Activated CD8-positive, alpha-beta memory T cell treated with anti-CD3 and anti-CD28 coated beads, Interleukin-2, amount 10 ng/mL, durations not matched to agents 7 days and 5 days (primary cell): ENCODE measurements around the gene DNAH7. TPM values are rescaled to one million over a fixed set of nuclear protein-coding genes. Genes with fewer than 3 reads are reported as not detected.

Experiments
- ATAC-seq: fragments of 150-1000 bp; cut with Tn5 transposase; one replicate; pipeline ENCODE4 v1.10.0; 2021; ENCODE audit warnings: moderate library complexity
- CTCF ChIA-PET: fragments of 350-600 bp; sonication (Branson Sonifier 250); formaldehyde crosslinking; loops from one replicate; lab custom pipeline; 2021; ENCODE audit warnings: antibody characterized with exemption; lab: Charles Lee
- DNase-seq: peaks from one replicate; pipeline ENCODE4 v3.0.0-alpha.2; 2020
- H3K27ac Mint-ChIP-seq: one replicate; pipeline ENCODE4 v1.8.0; 2021; ENCODE audit warnings: mild to moderate bottlenecking, mixed read lengths
- H3K27me3 Mint-ChIP-seq: one replicate; pipeline ENCODE4 v1.8.0; 2021; ENCODE audit warnings: mixed read lengths
- H3K36me3 Mint-ChIP-seq: one replicate; pipeline ENCODE4 v1.8.0; 2021; ENCODE audit warnings: mild to moderate bottlenecking, mixed read lengths
- H3K4me1 Mint-ChIP-seq: one replicate; pipeline ENCODE4 v1.8.0; 2021; ENCODE audit warnings: mixed read lengths
- H3K4me3 Mint-ChIP-seq: one replicate; pipeline ENCODE4 v1.8.0; 2021; ENCODE audit warnings: mild to moderate bottlenecking, moderate library complexity, mixed read lengths
- H3K9me3 Mint-ChIP-seq: one replicate; pipeline ENCODE4 v1.8.0; 2022; ENCODE audit warnings: low read depth, mixed read lengths
- total RNA-seq, 2 experiments: library from RNA; stranded (reverse); gene quantifications; one replicate each; pipeline ENCODE4 v1.2.3, GENCODE V29; 2021

DNAH7 gene
- total RNA-seq, 2 experiments from 2014 or later, result 0.20 TPM; not detected in 1

- CTCF ChIA-PET, result no interaction called here
- Mint-ChIP-seq H3K36me3 (no peaks in the 10 kb centered on the region), H3K27me3 (peaks cover 3% of the 10 kb centered on the region), H3K27ac (no peak overlapping the region), H3K4me1 (no peaks in the 10 kb centered on the region), H3K9me3 (no peaks in the 10 kb centered on the region), H3K4me3 (no peak overlapping the region)
- DNase-seq (no peak), ATAC-seq (no peak)
Measured at GRCh38 chr2:195998070-195998469, 70.6 kb downstream of the DNAH7 start.

DNA sequence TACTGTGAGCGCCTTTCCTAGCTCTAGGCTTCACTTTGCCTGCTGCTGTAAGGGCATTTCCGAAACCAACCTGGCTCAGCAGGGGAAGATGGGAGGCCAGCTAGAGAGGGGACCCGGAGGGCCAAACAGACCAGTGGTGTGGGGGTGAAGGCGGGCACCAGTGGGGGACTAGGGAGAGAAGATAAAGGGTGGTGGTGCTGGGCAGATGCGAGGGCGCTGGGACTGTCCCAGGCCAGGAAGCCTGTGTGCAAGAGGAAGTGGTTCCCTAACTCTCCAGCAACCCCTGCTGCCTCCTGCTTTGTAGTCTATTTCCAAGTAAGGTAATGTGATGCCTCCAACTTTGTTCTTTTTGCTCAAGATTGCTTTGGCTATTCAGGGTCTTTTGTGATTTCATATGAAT lies 73.1 kb downstream of the DNAH7 start:
- Mint-ChIP-seq H3K4me3 (no peak overlapping the region), H3K9me3 (no peaks in the 10 kb centered on the region), H3K4me1 (no peaks in the 10 kb centered on the region), H3K27ac (no peak overlapping the region), H3K36me3 (no peaks in the 10 kb centered on the region), H3K27me3 (peaks cover 3% of the 10 kb centered on the region)
- ATAC-seq (no peak), DNase-seq (no peak)
- CTCF ChIA-PET, result no interaction called here

GRCh38 chr2:195993623-195994022 lies 75.0 kb downstream of the DNAH7 start:
- DNase-seq, result no peak
- Mint-ChIP-seq H3K4me3 (no peak overlapping the region), H3K4me1 (no peaks in the 10 kb centered on the region), H3K36me3 (no peaks in the 10 kb centered on the region), H3K27ac (no peak overlapping the region), H3K9me3 (no peaks in the 10 kb centered on the region), H3K27me3 (peaks cover 2% of the 10 kb centered on the region)
- CTCF ChIA-PET, result no interaction called here
- ATAC-seq, result no peak

DNA sequence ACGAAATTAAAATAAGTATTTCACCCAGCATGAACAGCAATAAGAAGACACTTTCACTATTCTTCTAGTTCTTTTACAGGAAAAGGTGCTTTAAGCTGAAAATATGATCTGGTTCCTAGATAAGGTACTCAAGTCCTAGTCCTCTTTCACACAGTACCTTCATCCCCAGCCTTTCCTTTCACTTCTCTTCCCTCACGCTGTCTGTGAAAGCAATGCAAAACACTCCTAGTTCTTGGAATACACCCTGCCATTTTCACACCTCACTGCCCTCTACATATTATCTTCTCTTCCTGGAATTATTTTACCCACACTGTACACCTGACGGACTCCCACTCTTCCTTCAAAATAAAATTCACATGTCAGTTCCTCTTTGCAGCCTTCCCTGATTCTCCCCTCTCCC lies 82.9 kb downstream of the DNAH7 start:
- DNase-seq (no peak), ATAC-seq (no peak)
- Mint-ChIP-seq H3K27me3 (no peaks in the 10 kb centered on the region), H3K27ac (no peak overlapping the region), H3K4me3 (no peak overlapping the region), H3K4me1 (no peaks in the 10 kb centered on the region), H3K9me3 (no peaks in the 10 kb centered on the region), H3K36me3 (no peaks in the 10 kb centered on the region)
- CTCF ChIA-PET, result no interaction called here

GRCh38 chr2:195984923-195985726 lies 83.5 kb downstream of the DNAH7 start:
- H3K36me3 Mint-ChIP-seq, result no peaks in the 10 kb centered on the region
- H3K9me3 Mint-ChIP-seq, result peaks cover 2% of the 10 kb centered on the region
- H3K27ac Mint-ChIP-seq, result no peak overlapping the region
- no peaks in the 10 kb centered on the region for H3K4me1 Mint-ChIP-seq
- no peak overlapping the region for H3K4me3 Mint-ChIP-seq
- H3K27me3 Mint-ChIP-seq, result no peaks in the 10 kb centered on the region
- no peak for DNase-seq
- no peak for ATAC-seq
- CTCF ChIA-PET, result interaction anchor here (1.3 kb wide), 1 partner anchor 15 kb away, joined by 3 read pairs; no protein-coding TSS in a partner anchor

DNA sequence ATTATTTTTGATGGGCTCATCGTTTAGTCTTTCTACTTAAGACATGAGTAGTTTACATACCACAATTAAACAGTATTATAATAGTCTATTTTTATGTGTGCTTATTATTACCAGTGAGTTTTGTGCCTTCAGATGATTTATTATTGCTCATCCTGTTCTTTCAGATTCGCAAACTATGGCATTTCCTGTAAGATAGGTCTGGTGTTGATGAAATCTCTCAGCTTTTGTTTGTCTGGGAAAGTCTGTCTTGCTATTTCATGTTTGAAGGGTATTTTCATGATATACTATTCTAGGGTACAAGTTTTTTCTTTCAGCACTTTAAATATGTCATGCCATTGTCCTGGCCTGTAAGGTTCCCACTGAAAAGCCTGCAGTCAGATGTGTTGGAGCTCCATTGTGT lies 101.3 kb downstream of the DNAH7 start:
- Mint-ChIP-seq H3K36me3 (no peaks in the 10 kb centered on the region), H3K4me1 (no peaks in the 10 kb centered on the region)
- CTCF ChIA-PET, result no interaction called here

GRCh38 chr2:195961873-195962272 lies 106.8 kb downstream of the DNAH7 start:
- Mint-ChIP-seq H3K27me3 (peaks cover 9% of the 10 kb centered on the region), H3K9me3 (no peaks in the 10 kb centered on the region), H3K4me3 (no peak overlapping the region), H3K27ac (no peak overlapping the region), H3K36me3 (no peaks in the 10 kb centered on the region), H3K4me1 (no peaks in the 10 kb centered on the region)
- no peak for ATAC-seq
- DNase-seq, result no peak
- CTCF ChIA-PET, result no interaction called here

More for the DNA sequence above, 101.3 kb downstream of the DNAH7 start:
- Mint-ChIP-seq H3K4me3 (no peak overlapping the region), H3K27ac (no peak overlapping the region), H3K27me3 (peaks cover 16% of the 10 kb centered on the region), H3K9me3 (no peaks in the 10 kb centered on the region)
- DNase-seq (no peak), ATAC-seq (no peak)

DNA sequence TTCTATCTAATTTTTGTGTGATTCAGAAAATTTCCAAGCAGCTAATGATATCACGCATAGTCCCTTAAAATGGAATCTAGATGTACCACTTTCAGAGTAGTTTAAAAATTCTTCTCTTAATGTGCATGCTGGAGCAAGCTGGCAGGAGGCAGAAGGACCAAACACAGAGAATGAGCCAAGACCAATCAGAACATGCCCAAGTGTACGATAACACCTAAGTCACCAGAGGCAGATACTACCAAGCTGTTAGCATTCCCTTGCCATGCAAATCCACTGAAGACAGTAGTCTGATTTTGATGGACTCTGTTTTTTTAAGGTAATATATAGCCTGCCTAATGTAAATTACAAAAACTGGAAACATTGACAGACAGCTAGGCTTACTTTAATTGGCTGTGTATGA lies 109.3 kb downstream of the DNAH7 start:
- Mint-ChIP-seq H3K27ac (no peak overlapping the region), H3K9me3 (no peaks in the 10 kb centered on the region), H3K4me3 (no peak overlapping the region), H3K36me3 (no peaks in the 10 kb centered on the region), H3K4me1 (no peaks in the 10 kb centered on the region), H3K27me3 (peaks cover 6% of the 10 kb centered on the region)
- CTCF ChIA-PET, result no interaction called here
- ATAC-seq (no peak), DNase-seq (no peak)

- no peaks in the 10 kb centered on the region for H3K27me3 Mint-ChIP-seq
- peaks cover 3% of the 10 kb centered on the region for H3K9me3 Mint-ChIP-seq
- H3K27ac Mint-ChIP-seq, result no peak overlapping the region
- DNase-seq (no peak), ATAC-seq (no peak)
- CTCF ChIA-PET, result no interaction called here
- no peaks in the 10 kb centered on the region for H3K4me1 Mint-ChIP-seq
- no peak overlapping the region for H3K4me3 Mint-ChIP-seq
- H3K36me3 Mint-ChIP-seq, result no peaks in the 10 kb centered on the region
Measured at GRCh38 chr2:195956725-195957124, 111.9 kb downstream of the DNAH7 start.

- peaks cover 6% of the 10 kb centered on the region for H3K27me3 Mint-ChIP-seq
- ATAC-seq (no peak), DNase-seq (no peak)
- H3K4me3 Mint-ChIP-seq, result no peak overlapping the region
- CTCF ChIA-PET, result no interaction called here
- no peaks in the 10 kb centered on the region for H3K4me1 Mint-ChIP-seq
- no peaks in the 10 kb centered on the region for H3K9me3 Mint-ChIP-seq
- H3K27ac Mint-ChIP-seq, result no peak overlapping the region
- no peaks in the 10 kb centered on the region for H3K36me3 Mint-ChIP-seq
Measured at GRCh38 chr2:195945056-195945455, 123.6 kb downstream of the DNAH7 start.

DNA sequence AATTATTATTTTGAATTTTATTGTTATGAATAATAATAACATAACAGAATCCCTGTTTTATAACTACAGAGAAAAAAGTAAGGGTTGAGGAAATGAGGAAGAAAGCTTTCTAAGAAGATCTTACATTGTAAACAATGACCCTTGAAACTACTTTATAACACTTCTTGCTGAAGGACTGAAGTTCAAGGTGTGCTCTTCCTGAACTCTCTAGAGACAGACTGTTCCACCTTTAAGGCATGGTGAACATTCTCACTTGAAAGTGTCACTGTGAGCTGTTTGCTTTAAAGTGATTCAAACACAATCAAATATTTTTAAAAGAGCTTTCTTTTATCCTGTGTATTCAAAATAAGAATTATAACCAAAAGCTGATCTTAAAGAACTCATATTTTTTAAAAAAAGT lies 131.5 kb downstream of the DNAH7 start:
- ATAC-seq (no peak), DNase-seq (no peak)
- H3K36me3 Mint-ChIP-seq, result no peaks in the 10 kb centered on the region
- no peaks in the 10 kb centered on the region for H3K9me3 Mint-ChIP-seq
- H3K27ac Mint-ChIP-seq, result no peak overlapping the region
- no peaks in the 10 kb centered on the region for H3K4me1 Mint-ChIP-seq
- H3K4me3 Mint-ChIP-seq, result no peak overlapping the region
- peaks cover 10% of the 10 kb centered on the region for H3K27me3 Mint-ChIP-seq
- CTCF ChIA-PET, result interaction anchor here (1.1 kb wide), 1 partner anchor 517 kb away, joined by 3 read pairs; no protein-coding TSS in a partner anchor

DNA sequence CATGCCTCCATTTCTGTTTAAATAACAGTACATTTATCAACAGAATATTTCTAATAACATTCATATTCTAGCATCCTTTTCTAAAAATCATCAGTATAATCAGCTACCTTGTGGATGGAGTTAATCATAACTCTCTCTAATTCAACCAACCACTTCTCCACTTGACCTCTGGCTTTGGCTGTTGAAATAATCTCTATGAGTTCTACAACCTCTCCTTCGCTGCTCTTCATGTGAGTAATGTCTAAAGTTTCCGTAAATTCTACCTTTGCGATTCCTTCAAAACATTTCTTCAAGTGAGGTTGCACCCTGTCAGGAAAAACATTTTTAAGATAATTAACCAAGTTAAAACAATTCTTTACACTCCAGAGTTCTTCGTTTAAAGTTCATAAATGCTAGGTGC lies 134.2 kb downstream of the DNAH7 start:
- no peaks in the 10 kb centered on the region for H3K4me1 Mint-ChIP-seq
- H3K36me3 Mint-ChIP-seq, result no peaks in the 10 kb centered on the region
- ATAC-seq, result no peak
- H3K4me3 Mint-ChIP-seq, result no peak overlapping the region
- no peaks in the 10 kb centered on the region for H3K9me3 Mint-ChIP-seq
- H3K27ac Mint-ChIP-seq, result no peak overlapping the region
- peaks cover 4% of the 10 kb centered on the region for H3K27me3 Mint-ChIP-seq
- CTCF ChIA-PET, result no interaction called here
- no peak for DNase-seq

DNA sequence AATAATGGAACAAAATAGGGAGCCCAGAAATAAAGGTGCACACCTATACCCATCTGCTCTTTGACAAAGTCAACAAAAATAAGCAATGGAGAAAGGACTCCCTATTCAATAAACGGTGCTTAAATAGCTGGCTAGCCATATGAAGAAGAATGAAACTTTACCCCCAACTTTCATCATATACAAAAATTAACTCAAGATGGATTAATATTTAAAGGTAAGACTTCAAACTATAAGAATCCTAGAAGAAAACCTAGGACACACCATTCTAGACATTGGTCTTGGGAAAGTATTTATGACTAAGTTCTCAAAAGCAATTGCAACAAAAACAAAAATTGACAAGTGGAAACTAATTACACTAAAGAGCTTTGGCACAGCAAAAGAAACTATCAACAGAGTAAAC lies 139.1 kb downstream of the DNAH7 start:
- ATAC-seq (no peak), DNase-seq (no peak)
- no peaks in the 10 kb centered on the region for H3K36me3 Mint-ChIP-seq
- no peaks in the 10 kb centered on the region for H3K4me1 Mint-ChIP-seq
- no peaks in the 10 kb centered on the region for H3K9me3 Mint-ChIP-seq
- H3K27ac Mint-ChIP-seq, result no peak overlapping the region
- CTCF ChIA-PET, result no interaction called here
- no peak overlapping the region for H3K4me3 Mint-ChIP-seq
- H3K27me3 Mint-ChIP-seq, result peaks cover 3% of the 10 kb centered on the region

- DNase-seq (no peak), ATAC-seq (no peak)
- H3K9me3 Mint-ChIP-seq, result no peaks in the 10 kb centered on the region
- CTCF ChIA-PET, result no interaction called here
- H3K27me3 Mint-ChIP-seq, result no peaks in the 10 kb centered on the region
- H3K36me3 Mint-ChIP-seq, result no peaks in the 10 kb centered on the region
- H3K4me1 Mint-ChIP-seq, result no peaks in the 10 kb centered on the region
- H3K4me3 Mint-ChIP-seq, result no peak overlapping the region
- H3K27ac Mint-ChIP-seq, result no peak overlapping the region
Measured at GRCh38 chr2:195925120-195925519, 143.5 kb downstream of the DNAH7 start.
